Right renal pelvis (tissue), 4 donors: ENCODE measurements around the gene FOXE3. TPM values are rescaled to one million over a fixed set of nuclear protein-coding genes. Genes with fewer than 3 reads are reported as not detected.
"Not testable (repeated sequence)": the region's sequence is repeated elsewhere in the genome, so short reads cannot be mapped to it uniquely, and the experiment has no call there.

Experiments
- DNase-seq, 4 donors: peaks; one replicate each; pipeline ENCODE4 v3.0.0-alpha.2; 2013; ENCODE audit warnings: low read depth in 4 of 4, low spot score in 3 of 4, missing footprints in 1 of 4
- polyA plus RNA-seq, 4 donors: library from polyadenylated mRNA; unstranded; fragments of 120-200 nt; gene quantifications; one replicate each; pipeline ENCODE4 v1.2.1, GENCODE V29; 2013; ENCODE audit not compliant: insufficient read length in 4 of 4

The FOXE3 gene
- polyA plus RNA-seq, 4 donors, result 0.11 to 0.27 (median 0.26) TPM; not detected in 1

DNA sequence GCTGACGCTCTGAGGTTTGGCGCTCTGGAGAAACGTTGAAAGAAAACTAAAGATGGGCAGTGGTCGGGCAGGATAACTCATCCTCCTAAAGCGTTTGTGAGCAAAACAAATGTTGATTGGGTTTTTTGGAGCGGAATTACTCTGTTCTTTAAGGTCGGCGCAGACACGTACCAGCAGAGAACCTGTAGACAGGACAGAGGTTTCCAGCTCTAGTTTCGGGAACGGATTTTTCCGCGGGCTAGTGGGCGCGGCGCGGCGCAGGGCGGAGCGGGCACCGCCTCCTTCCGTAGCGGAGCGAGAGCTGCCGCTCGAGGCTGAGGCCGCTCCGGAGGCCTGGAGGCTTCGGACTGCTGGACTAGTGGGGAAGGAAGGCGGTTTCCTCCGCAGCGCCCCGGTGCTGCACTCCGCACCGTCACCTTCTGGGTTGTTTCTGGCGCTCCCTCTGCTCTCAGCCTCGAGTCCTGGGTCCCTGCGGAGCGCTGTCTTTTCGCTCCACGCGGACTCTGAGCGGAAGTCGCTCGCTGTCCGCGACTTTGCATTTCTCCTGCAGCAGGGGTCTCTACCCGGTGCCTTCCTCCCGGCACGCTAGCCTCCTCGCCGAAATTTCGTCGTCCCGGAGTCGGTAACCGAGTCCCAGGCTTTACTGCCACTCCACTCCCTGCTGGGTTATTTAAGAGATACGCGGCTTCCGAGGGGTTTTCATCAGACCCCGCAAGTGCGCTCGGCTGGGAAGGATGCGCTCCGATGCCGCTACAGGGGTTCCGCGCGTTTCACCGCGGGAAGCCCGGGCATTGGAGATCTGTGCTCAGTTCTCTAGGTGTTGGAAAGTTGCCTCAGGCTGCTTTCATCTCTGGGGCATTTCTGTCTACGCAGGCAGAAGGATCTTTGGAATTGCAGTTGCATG is 28.7 kb downstream of the FOXE3 start:
- no peak for DNase-seq

DNA sequence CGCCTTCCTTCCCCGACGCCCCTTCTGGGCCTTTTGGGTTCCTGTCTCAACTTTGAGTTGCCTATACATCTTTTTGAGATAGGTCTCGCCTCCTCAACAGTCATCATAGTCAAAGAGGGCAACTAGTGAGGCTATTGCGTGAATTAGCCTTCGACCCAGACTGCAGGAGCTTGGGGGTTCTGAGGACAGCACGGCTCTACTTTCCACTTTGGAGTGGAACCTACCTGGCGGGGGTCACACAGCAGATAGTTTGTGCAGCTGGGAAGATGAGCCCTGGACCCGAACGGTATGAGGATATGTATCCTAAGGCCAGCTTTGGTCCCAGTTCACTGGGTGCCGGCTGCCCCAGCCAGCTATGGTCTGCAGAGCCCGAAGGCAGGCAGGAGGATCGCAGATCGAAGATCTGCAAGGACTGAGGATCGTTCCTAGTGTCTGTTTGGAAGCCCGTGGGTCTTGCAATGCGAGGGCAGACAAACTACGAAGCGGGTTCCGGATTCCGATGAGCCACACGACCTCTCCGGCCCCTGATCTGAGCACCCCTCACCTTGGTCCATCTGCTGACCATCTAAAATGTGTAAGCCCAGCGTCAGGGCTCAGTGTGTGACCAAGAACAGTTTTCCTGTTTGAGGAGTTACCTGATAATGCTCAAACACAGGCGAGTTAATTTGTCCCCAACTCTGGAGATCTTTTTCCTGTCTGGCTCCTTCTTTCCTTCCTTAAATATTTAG is 29.9 kb downstream of the FOXE3 start:
- DNase-seq, result no peak

DNA sequence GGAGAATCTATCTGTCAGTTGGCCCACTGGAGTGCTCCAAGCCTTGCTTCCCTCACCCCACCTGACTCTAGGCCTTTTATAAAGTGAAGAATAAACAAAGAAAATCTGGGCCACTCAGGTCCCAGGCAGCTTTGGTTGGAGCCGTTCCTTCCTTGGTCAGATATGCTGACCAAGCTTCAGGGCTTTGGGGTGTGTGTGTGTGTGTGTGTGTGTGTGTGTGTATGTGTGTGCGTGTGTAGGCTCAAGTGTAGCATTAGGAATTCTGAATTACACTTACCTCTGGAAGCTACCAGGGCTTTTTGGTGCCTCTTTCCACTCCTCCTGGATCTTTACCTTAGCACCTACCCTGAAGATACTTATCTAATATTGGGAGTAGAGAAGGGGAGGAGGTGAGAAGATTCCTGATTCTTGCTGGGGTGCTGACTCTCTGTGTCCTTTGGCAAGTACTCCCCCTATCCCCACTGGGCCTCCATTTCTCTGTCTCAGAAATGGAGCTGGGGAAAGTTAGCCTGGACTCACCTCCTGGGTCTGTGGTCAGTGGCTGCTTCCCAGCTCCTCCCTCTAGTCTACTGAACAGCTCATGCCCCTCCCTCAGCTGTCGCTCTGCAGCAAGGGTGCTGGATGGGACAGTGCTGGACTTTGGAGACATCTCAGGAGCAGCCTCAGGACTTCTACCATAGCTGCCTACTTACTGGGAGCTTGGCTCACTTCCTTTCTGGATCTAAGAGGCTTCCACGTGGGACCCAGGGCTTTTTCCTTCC is 32.6 kb downstream of the FOXE3 start:
- DNase-seq, result no peak

DNA sequence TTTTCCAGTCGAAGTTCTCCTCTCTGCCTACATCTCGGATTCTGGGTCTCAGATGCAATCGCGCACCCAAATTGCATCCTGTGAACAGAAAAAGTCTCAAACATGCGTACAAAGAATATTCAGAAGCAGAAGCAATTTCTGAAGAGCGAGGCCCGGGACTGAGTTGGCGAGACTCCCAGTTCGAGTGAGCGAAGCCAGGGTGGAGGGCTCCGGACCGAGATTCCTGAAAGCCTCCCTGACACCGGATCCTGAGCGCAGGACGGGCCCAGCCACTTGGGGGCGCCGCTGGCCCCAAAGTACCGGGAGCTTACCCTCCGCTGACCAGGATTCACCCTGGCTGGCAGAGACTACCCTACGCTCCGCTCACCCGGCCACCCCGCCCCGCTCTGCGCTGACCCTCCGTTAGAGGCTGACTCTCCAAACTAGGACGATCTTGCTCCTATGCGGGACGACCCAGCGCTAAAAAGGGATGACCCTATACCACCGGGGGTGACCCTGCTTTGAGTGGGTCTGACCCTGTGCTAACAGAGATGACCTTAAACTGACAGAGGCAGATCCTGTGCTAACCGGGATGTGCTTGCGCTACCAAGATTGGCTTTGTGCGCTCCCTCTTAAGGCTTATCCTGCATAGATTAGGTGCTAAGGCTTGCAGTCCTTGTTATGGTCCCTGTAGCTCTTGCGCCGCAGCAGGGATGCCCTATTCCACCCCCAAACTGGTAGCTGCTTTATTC is 33.9 kb downstream of the FOXE3 start:
- DNase-seq, result no peak

DNA sequence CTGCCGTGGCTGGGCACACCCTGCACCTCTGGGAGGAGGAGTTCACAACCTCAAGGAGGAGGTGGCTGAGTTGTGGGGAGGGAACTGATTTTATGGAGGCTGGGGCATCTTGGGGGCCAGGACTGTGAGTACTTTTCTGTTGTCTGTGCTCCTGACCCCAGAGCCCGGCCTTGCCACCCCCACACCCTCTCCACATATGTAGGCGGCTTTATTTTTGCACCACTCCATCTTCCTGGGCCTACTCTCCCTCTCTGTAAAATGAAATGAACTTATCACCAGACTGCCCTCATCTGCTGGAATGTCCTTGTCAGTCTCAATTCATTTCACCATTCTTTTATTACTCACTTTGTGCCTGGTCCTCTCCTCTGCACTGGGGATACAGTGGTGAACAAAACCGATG is 34.5 kb downstream of the FOXE3 start:
- DNase-seq, result no peak

DNA sequence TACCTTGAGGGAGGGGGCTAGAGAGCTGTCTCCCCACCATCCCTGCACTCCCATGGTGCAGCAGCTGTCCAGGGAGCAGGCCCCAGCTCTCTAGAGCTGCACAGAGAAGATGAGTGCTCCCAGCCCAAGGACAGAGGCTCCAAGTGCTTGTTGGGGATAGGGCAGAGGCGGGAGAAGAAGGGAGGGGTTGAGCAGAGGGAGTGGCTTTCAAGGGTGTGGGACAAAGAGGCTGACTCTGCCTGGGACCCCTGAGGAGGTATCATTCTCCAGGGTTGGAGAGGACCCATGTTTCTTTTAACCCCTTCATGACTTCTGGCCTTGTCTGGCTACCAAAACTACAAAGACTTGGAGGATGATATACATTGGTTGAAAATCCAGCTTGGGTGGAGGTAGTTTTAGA is 36.3 kb downstream of the FOXE3 start:
- DNase-seq, result no peak

DNA sequence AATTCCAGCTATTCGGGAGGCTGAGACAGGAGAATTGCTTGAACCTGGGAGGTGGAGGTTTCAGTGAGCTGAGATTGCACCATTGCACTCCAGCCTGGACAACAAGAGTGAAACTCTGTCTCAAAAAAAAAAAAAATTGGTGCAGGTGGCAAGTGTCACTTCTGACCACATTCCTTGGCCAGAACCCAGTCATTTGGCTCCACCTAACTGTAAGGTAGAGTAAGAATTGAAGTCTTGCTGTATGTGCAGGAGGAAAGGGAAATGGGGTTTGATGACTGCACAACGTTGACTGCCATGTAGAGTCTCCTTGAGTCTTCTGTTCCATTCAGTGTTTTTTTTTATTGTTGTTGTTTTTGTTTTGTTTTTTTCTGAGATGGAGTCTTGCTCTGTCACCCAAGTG is 37.8 kb downstream of the FOXE3 start:
- not testable (repeated sequence) for DNase-seq

DNA sequence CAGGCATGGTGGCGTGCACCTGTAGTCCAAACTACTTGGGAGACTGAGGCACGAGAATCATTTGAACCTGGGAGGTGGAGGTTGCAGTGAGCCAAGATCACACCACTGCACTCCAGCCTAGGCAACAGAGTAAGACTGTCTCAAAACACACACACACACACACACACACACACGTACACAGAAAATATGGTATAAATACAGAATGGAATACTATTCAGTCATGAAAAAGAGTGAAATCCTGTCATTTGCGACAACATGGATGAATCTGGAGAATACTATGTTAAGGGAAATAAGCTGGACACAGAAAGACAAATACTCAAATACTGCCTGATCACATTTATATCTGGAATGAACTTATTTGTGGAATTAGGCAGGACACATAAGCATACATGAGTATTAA is 40.2 kb downstream of the FOXE3 start:
- DNase-seq, result no peak

DNA sequence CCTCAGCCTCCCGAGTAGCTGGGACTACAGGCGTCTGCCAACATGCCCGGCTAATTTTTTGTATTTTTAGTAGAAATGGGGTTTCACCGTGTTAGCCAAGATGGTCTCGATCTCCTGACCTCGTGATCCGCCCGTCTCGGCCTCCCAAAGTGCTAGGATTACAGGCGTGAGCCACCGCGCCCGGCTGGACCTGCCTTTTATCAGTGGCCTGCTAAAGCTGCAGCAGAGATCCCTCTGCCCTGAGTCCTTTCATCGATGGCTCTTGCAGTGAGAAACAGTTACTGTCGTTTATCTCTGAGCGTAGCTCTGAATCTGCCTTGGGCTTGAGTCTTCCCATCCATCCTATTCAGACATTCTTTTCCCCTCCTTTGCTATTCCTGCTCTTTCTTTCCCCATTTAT is 41.5 kb downstream of the FOXE3 start:
- DNase-seq, result not testable (repeated sequence)

DNA sequence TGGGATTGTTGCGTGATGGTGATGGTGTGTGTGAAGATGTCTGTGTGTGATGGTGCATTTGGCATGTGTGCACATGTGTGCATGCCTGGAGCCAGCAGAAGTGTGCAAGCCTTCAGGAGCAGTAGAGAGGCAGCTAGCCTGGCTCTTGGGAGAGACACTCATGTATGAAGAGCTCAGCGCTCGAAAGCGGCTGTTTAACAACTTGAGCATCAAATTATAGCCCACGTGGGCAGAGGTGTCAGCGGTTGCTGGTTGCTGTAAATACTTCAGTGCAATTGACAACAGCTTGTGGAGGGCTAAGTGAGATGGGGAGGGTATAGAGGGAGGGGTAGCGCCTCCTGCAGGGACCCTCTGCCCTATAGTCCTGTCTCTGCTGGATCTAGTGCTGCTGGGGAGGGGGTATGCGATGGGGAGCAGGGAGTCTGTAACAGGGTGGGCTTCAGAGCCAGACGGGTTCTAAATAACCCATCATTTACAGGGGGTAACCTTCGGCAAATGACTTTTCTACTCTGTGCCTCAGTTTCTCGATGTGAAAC is 43.2 kb downstream of the FOXE3 start:
- no peak for DNase-seq

DNA sequence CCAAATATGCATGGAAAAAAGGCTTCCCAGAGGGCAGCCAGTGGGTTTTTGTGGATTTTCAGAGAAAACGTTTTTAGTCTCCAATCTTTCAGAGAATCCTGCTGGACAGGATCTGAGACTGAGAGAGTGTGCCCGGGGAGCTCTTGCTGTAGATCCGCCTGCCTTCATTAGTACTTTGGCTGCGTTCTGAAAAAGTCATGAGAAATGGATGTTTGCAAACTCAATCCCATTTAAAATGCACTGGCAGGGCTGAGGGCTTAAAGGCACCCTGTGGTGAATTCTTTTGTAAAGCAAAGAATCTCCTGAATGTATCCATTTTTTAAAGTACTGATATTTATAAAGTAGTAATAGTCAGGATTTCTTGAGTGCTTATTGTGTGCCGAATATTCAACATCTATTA is 44.0 kb downstream of the FOXE3 start:
- DNase-seq, result no peak

DNA sequence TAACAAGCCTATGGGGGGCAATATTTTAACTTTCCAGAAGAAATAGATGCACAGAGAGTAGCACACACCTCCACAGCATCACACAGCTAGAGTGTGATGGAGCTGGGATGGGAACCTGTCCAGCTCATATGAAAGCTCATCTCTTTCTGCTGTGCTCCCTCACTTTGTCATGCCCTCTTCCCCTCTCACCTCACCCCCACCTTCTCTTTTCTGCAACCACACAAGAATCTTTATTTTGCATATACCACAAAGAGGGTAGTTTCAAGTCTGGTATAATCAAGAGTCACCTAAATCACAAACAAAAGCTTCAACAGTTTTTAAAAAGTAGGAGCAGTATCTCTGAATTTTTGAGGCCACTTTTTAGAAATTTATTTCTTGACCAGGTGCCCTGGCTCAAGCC is 44.4 kb downstream of the FOXE3 start:
- no peak for DNase-seq

DNA sequence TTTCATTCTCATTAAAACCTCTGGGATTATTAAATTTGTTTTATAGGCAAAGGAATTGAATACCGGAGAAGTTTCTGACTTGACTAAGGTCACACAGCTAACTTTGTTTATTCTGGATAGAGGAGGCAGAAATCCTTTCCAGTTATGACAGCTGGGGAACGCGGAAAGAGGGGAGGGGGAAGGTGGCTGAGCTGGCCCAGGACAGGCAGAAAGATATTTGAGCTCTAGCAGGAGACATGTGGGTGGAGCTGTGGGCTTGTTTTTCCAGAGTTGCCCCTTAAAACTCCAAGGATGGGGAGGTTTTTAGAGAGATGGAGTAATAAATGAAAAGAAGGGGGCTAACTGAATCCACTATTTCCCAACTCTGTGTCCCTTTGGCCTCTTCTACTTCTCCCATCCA is 49.5 kb downstream of the FOXE3 start:
- DNase-seq, result no peak

Other genes starting within 250 kb of the FOXE3 start
- gene PDZK1IP1, start 226.2 kb upstream of the FOXE3 start, polyA plus RNA-seq, result 10 to 100 TPM; 39.5 to 60.3 (median 49.0) TPM
- gene TAL1, start 184.1 kb upstream of the FOXE3 start, polyA plus RNA-seq, result 1 to 10 TPM; 4.2 to 6.3 (median 4.7) TPM
- 1 to 10 TPM; 7.9 to 9.2 (median 8.9) TPM for gene STIL, start 102.1 kb upstream of the FOXE3 start, polyA plus RNA-seq
- gene CMPK1, start 82.5 kb upstream of the FOXE3 start, polyA plus RNA-seq, result 10 to 100 TPM; 66.3 to 83.9 (median 81.9) TPM
- 1 to 10 TPM; 5.6 to 9.6 (median 6.2) TPM for gene FOXD2, start 21.8 kb downstream of the FOXE3 start, polyA plus RNA-seq